Diencephalon (tissue), 1 donor: Measurements from ENCODE around the gene TTC16. TPM values are rescaled to one million over a fixed set of nuclear protein-coding genes. Genes with fewer than 3 reads are reported as not detected.

ENCODE experiments used
- total RNA-seq: library from RNA; depleted of rRNA; stranded (reverse); fragments of >200 nt; gene quantifications from one replicate; pipeline ENCODE4 v1.2.3, GENCODE V29; 2014

Gene TTC16, protein sequence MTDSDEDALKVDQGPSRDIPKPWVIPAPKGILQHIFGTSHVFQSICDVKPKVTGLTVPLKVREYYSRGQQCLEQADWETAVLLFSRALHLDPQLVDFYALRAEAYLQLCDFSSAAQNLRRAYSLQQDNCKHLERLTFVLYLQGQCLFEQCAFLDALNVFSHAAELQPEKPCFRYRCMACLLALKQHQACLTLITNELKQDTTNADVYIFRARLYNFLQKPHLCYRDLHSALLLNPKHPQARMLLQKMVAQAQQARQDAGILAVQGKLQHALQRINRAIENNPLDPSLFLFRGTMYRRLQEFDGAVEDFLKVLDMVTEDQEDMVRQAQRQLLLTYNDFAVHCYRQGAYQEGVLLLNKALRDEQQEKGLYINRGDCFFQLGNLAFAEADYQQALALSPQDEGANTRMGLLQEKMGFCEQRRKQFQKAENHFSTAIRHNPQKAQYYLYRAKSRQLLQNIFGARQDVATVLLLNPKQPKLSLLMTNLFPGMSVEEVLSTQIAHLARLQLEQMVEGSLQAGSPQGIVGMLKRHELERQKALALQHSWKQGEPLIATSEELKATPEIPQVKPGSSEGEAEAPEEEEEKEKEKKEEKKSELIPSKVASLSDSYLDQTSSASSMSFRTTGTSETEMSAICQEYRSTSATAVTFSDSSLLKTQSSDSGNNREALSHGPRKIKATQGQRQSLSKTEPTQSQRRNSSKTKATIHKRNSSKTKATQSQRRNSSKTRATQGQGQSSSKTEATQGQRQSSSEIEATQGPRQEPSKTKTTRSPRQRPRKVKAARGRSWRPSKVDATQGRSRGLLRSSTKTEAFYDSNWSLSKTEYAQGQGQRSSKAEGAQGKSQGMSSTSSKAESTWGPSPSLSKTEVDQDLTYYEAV
- 0.23 TPM for total RNA-seq

DNA sequence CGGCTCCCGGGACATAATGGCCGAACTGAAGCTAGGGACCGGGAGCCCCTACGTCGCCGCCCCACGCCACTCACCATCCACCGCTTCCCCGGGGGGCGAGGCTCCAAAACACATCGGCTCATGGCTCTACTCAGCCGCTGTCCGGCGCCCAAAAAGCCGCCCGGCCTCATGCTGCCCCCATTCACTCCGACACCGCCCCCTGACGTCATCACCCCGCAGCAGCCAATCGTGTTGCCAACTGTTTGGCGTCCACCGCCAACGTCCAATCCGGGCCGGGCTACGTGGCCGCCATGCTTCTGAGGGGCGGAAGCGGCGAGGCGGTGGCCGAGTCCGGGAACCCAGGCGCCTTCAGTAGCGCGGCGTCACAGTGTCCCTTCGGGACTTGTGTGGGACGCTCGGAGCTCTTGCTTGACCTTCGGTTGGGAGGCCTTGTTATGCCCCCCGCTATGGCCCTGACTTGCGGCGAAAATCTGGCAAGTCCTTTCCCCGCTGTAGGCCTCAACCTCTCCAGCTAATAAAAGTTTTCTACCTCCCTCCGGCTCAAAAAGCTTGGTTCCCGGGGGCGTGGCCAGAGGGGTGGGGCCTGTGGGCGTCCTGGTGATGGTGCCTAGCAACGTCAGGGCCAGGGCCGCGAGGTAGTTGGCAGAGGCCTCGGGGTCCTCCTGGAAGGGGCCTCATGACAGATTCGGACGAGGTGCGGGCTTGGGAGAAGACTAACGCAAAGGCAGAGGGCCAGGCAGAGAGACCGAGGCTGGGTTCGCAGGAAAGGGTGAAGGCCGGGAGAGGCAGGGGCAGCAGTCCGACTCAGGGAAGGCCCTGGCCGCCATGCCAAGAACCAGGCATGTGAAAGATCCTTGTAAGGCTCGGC, at the start of gene TTC16, which contains the start of gene PTRH1:
Gene TTC16, plus strand, starts transcription at position 610 of the 868 bp plus-strand sequence. Its CDS starts 67 bp downstream, at position 677.
Gene PTRH1, minus strand, starts transcription at position 194 of the 868 bp plus-strand sequence. Its CDS starts 24 bp downstream, at position 170.

DNA sequence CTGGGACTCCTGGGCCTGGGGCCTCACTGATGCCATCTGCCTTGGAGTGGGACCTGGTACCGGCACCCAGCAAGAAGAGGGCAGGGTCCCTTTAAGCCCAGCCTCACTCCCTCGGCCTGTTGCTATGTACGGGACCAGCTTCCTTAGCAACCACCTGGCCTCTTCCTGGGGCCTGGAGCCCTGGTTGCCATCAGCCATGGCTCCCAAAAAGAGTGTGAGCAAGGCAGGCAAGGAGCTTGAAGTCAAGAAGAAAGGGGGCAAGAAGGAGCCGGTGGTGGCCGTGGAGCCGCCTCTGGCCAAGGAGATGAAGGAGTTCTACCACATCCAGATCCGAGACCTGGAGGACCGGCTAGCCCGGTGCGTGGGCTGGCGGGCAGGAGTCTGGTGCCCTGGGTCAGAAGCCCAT, 9.0 kb upstream of the TTC16 start, which contains the start of gene CFAP157:
Gene CFAP157, plus strand, starts transcription at position 153 of the 406 bp plus-strand sequence. Its CDS starts 44 bp downstream, at position 197.

DNA sequence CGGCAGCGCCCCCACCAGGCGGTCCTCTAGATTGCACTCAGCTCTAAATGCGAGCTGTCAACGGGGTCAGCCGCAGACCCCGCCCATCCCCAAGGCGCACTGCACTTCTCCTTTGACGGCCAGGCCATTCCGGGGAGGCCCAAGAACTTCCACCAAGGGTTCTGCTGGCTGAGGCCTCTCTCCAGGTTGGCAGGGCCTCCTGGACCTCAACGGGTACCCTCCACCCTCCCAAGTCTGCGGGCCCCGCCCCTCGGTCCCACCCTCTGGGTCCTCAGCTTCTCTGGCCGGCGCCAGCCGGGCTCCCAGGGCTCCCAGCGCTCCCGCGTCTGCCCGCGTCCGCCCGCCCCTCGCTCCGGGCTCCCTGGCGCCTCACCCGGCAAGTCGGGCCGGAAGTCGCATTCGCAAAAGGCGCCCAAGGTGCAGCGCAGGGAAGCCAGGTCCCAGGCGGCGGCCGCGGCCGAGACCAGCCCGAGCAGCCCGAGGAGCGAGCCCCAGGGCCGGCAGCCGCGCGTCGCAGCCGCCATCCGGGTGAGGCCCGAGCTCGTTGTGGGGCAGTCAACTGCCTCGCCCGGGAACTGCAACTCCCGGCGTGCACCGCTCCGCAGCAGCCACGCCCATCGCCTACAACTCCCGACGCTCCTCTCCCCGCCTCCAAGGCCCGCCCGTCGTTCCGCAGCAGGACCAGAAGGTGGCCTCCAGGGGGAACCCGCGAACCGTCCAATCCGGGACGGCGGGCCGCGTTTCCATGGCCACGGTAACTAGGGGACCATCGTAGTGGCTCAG, 19.1 kb downstream of the TTC16 start, which contains the start of gene TOR2A:
Gene TOR2A, minus strand, starts transcription at position 548 of the 783 bp plus-strand sequence. Its CDS starts 24 bp downstream, at position 524.

DNA sequence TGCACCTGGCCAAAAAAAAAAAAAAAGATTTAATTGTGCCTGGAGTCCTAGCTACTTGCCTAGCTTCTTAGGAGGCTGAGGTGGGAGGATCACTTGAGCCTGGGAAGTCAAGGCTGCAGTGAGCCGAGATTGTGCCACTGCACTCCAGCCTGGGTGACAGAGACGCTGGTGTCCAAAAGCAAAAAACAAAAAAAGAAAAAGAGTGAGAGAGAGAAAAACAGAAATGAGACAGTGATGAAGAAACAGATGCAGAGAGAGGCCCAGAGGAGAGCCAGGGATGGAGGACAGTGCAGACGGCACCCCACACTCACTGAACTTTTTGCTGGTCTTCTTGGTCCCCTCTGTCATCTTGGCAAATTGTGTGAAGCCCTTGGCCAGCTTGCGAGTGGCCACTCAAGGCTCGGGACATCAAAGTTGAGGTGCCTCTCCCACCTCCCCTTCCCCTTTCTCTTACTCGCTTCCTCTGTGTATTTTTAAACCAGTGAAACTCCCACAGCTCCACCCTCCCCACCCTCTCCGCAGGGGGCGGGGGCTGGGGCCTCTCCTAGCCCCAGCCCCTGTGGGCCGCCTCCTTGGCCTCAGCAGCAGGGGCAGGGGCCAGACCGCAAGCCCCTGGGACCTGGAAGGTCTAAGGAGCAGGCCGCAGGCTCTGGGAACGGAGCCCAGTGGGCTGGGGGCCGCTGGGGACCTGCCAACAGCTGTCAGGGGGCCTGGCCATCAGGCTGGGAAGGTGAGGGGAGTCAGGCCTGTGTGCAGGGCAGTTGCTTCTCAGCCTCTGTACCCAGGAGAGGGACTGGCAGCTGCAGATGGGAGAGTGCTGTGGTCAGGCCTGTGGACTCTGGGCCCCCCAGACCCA, 62.6 kb downstream of the TTC16 start, which contains the start of gene SH2D3C:
Gene SH2D3C, minus strand, starts transcription at position 387 of the 856 bp plus-strand sequence. Its CDS starts 39 bp downstream, at position 348.

Other genes with a start within 250 kb of the TTC16 start
- 119 TPM for gene STXBP1, start 103.8 kb upstream of the TTC16 start, total RNA-seq
- 3.0 TPM for gene CFAP157, start 9.1 kb upstream of the TTC16 start, total RNA-seq
- 11.1 TPM for gene PTRH1, start 416 bp upstream of the TTC16 start, total RNA-seq
- 9.9 TPM for gene TOR2A, start 19.2 kb downstream of the TTC16 start, total RNA-seq
- gene SH2D3C, start 62.6 kb downstream of the TTC16 start, total RNA-seq, result 9.2 TPM
- 48.2 TPM for gene CDK9, start 70.0 kb downstream of the TTC16 start, total RNA-seq
- gene FPGS, start 86.8 kb downstream of the TTC16 start, total RNA-seq, result 17.3 TPM
- gene ENG, start 138.6 kb downstream of the TTC16 start, total RNA-seq, result 1.8 TPM
- 68.7 TPM for gene AK1, start 161.6 kb downstream of the TTC16 start, total RNA-seq
- gene ST6GALNAC6, start 183.5 kb downstream of the TTC16 start, total RNA-seq, result 46.4 TPM
- 9.9 TPM for gene ST6GALNAC4, start 201.0 kb downstream of the TTC16 start, total RNA-seq
- gene PIP5KL1, start 214.7 kb downstream of the TTC16 start, total RNA-seq, result 11.5 TPM
- 15.5 TPM for gene DPM2, start 221.8 kb downstream of the TTC16 start, total RNA-seq